Neuronal stem cell (in vitro differentiated cells): Measurements from ENCODE around the gene NR1I2.

Experiments
- DNase-seq: peaks from one replicate; pipeline ENCODE4 v3.0.0-alpha.2; 2013; ENCODE audit warnings: low spot score
- H2AFZ ChIP-seq: one replicate; pipeline ENCODE4 v1.6.1; 2013; ENCODE audit warnings: mild to moderate bottlenecking, low read length, inconsistent platforms
- H2AK5ac ChIP-seq: 2 replicates; pipeline ENCODE4 v1.6.1; 2013; ENCODE audit warnings: low read depth, mild to moderate bottlenecking, inconsistent platforms, low read length, moderate library complexity, mixed read lengths
- H2BK120ac ChIP-seq: 2 replicates; pipeline ENCODE4 v1.6.1; 2013; ENCODE audit warnings: low read depth, mild to moderate bottlenecking, inconsistent platforms, low read length, moderate library complexity, mixed read lengths
- H2BK12ac ChIP-seq: one replicate; pipeline ENCODE4 v1.6.1; 2013; ENCODE audit warnings: low read length, inconsistent platforms
- H2BK15ac ChIP-seq: 2 replicates; pipeline ENCODE4 v1.6.1; 2013; ENCODE audit warnings: mild to moderate bottlenecking, low read length, inconsistent platforms, mixed read lengths
- H2BK5ac ChIP-seq: one replicate; pipeline ENCODE4 v1.6.1; 2013; ENCODE audit warnings: inconsistent platforms, mild to moderate bottlenecking, low read length, moderate library complexity
- H3K14ac ChIP-seq: one replicate; pipeline ENCODE4 v1.6.1; 2013; ENCODE audit warnings: low read length, inconsistent platforms
- H3K18ac ChIP-seq: 2 replicates; pipeline ENCODE4 v1.6.1; 2013; ENCODE audit warnings: low read length, inconsistent platforms
- H3K23ac ChIP-seq: 2 replicates; pipeline ENCODE4 v1.6.1; 2013; ENCODE audit warnings: low read depth, mild to moderate bottlenecking, mixed read lengths, low read length, inconsistent platforms; ENCODE audit not compliant: poor library complexity
- H3K27ac ChIP-seq: replicated peaks from 3 replicates; pipeline ENCODE4 v1.5.1; 2013; ENCODE audit warnings: low read length, inconsistent platforms
- H3K27me3 ChIP-seq, 3 experiments: 2 replicates each; pipeline ENCODE4 v1.6.1; 2013; ENCODE audit warnings: low read length in 3 of 3, mild to moderate bottlenecking in 2 of 3, inconsistent platforms in 1 of 3, low read depth in 1 of 3, mixed read lengths in 1 of 3, moderate library complexity in 1 of 3; ENCODE audit not compliant: control insufficient read depth in 3 of 3, insufficient read depth in 3 of 3
- H3K36me3 ChIP-seq, 2 donors: replicated peaks in 1 of 2; 2 replicates each; pipeline ENCODE4 v1.6.1; 2013; ENCODE audit warnings: low read length in 2 of 2; ENCODE audit not compliant: control insufficient read depth in 2 of 2, insufficient read depth in 2 of 2
- H3K4ac ChIP-seq: 2 replicates; pipeline ENCODE4 v1.6.1; 2013; ENCODE audit warnings: inconsistent platforms, mild to moderate bottlenecking, low read length, moderate library complexity
- H3K4me1 ChIP-seq, 2 donors: 1 replicate in 1 of 2; 2 replicates in 1 of 2; pipeline ENCODE4 v1.6.1; 2013; ENCODE audit warnings: low read length in 2 of 2, low read depth in 1 of 2; ENCODE audit not compliant: control insufficient read depth in 2 of 2, insufficient read depth in 1 of 2
- H3K4me2 ChIP-seq: one replicate; pipeline ENCODE4 v1.6.1; 2013; ENCODE audit warnings: mild to moderate bottlenecking, low read length, inconsistent platforms; ENCODE audit not compliant: insufficient read depth, poor library complexity, severe bottlenecking
- H3K4me3 ChIP-seq, 2 donors: 2 replicates each; pipeline ENCODE4 v1.5.1; 2013; ENCODE audit warnings: low read length in 2 of 2, mild to moderate bottlenecking in 2 of 2, inconsistent platforms in 1 of 2, moderate library complexity in 1 of 2
- H3K79me1 ChIP-seq: one replicate; pipeline ENCODE4 v1.6.1; 2013; ENCODE audit warnings: low read depth, mild to moderate bottlenecking, inconsistent platforms, low read length, moderate library complexity
- H3K9ac ChIP-seq: one replicate; pipeline ENCODE4 v1.6.1; 2013; ENCODE audit warnings: mild to moderate bottlenecking, low read depth, low read length, inconsistent platforms; ENCODE audit not compliant: poor library complexity
- H3K9me3 ChIP-seq, 2 donors: replicated peaks in 1 of 2; 2 replicates each; pipeline versions ENCODE3 to v1.6.1; 2013; ENCODE audit warnings: low read length in 2 of 2, mild to moderate bottlenecking in 2 of 2, inconsistent platforms in 1 of 2, low read depth in 1 of 2, mixed read lengths in 1 of 2, moderate library complexity in 1 of 2; ENCODE audit not compliant: control insufficient read depth in 2 of 2, insufficient read depth in 1 of 2
- H4K8ac ChIP-seq: one replicate; pipeline ENCODE4 v1.6.1; 2013; ENCODE audit warnings: low read depth, mild to moderate bottlenecking, inconsistent platforms, low read length, moderate library complexity
- H4K91ac ChIP-seq: one replicate; pipeline ENCODE4 v1.6.1; 2013; ENCODE audit warnings: low read length, low read depth, mild to moderate bottlenecking, inconsistent platforms; ENCODE audit not compliant: poor library complexity
- WGBS, 2 donors: extraction: QIAGEN DNeasy Blood & Tissue Kit; methylation state at CpG; one replicate each; pipeline ENCODE4 v1.1.7; 2013; ENCODE audit warnings: missing lambda C conversion rate in 2 of 2, mixed read lengths in 1 of 2; ENCODE audit not compliant: insufficient read length in 2 of 2, insufficient replicate concordance in 1 of 2; ENCODE audit errors: extremely low coverage in 2 of 2; 5-methylcytosine and 5-hydroxymethylcytosine counted together

Gene NR1I2

DNA sequence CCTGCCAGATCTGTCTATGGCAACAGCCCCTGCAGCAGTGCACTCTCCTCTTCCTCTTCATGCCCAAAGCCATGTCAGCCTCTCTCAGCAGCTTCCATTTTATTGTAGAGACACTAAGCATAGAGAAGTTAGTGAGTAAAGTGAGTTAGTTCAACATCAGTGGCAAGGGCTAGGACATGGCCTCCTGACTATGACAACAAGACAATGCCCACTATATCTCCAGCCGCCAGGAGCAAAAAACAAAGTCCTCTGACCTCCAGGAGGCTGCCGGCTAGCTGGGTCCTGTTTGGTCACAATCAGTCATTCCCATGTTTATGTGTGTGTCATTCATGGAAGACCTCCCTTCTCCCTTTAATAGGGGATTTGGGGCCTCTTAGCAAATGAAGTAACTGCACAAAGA lies 14.9 kb downstream of the NR1I2 start:
- H3K4me3 ChIP-seq = no peak overlapping the region
- H2AFZ ChIP-seq = peak overlapping the region; percentile 46
- peaks cover 0 to 8% (median 0%) of the 10 kb centered on the region in 3 experiments for H3K27me3 ChIP-seq
- WGBS, 2 donors = no CpG with 5 or more reads among the region's 2 CpGs
- H2BK120ac ChIP-seq = no peak overlapping the region
- H2BK15ac ChIP-seq = peak overlapping the region; percentile 19
- no peak overlapping the region for H4K8ac ChIP-seq
- no peak overlapping the region for H3K4ac ChIP-seq
- DNase-seq = no peak
- H3K9ac ChIP-seq = no peak overlapping the region
- H3K14ac ChIP-seq = no peak overlapping the region
- H3K4me1 ChIP-seq = peaks cover 12 to 20% of the 10 kb centered on the region in 2 donors
- no peak overlapping the region for H4K91ac ChIP-seq
- H3K18ac ChIP-seq = no peak overlapping the region
- H3K27ac ChIP-seq = no peak overlapping the region
- no peak overlapping the region for H3K23ac ChIP-seq
- no peak overlapping the region for H3K4me2 ChIP-seq
- no peak overlapping the region for H2BK5ac ChIP-seq
- no peaks in the 10 kb centered on the region for H3K9me3 ChIP-seq
- no peaks in the 10 kb centered on the region for H3K79me1 ChIP-seq
- H2BK12ac ChIP-seq = no peak overlapping the region
- no peak overlapping the region for H2AK5ac ChIP-seq
- H3K36me3 ChIP-seq = no peaks in the 10 kb centered on the region

DNA sequence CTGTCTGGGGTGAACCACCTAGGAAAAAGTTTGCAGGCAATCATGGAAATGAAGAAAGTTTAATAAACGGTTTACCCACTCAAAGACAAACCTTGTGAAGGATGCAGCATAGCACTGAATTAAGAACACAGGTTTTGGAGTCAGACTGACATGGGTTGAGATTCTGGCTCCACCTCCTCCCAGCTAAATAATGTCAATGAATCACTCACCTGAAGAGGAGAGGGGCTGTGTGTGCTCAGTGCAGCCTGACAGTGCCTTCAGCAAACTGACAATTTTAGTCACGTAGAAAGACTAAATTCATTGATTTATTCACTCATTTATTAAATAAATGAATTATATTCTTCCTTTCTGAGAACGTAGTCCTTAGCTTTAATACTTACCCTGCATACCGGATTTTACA lies 18.9 kb downstream of the NR1I2 start:
- Histone ChIP-seq H3K4me3 (no peak overlapping the region), H3K4me2 (no peak overlapping the region), H2AK5ac (no peak overlapping the region), H3K18ac (no peak overlapping the region), H4K91ac (no peak overlapping the region), H2BK5ac (no peak overlapping the region), H2BK15ac (no peak overlapping the region), H3K14ac (no peak overlapping the region), H4K8ac (no peak overlapping the region), H2BK12ac (no peak overlapping the region), H2AFZ (no peak overlapping the region), H2BK120ac (no peak overlapping the region), H3K27ac (no peak overlapping the region), H3K23ac (no peak overlapping the region), H3K9ac (no peak overlapping the region), H3K9me3 (no peaks in the 10 kb centered on the region), H3K4me1 (peaks cover 2 to 10% of the 10 kb centered on the region in 2 donors), H3K79me1 (no peaks in the 10 kb centered on the region), H3K27me3 (peaks cover 0 to 8% (median 0%) of the 10 kb centered on the region in 3 experiments), H3K4ac (no peak overlapping the region), H3K36me3 (no peaks in the 10 kb centered on the region)
- no peak for DNase-seq
- WGBS, 2 donors = no CpG with 5 or more reads among the region's 4 CpGs

DNA sequence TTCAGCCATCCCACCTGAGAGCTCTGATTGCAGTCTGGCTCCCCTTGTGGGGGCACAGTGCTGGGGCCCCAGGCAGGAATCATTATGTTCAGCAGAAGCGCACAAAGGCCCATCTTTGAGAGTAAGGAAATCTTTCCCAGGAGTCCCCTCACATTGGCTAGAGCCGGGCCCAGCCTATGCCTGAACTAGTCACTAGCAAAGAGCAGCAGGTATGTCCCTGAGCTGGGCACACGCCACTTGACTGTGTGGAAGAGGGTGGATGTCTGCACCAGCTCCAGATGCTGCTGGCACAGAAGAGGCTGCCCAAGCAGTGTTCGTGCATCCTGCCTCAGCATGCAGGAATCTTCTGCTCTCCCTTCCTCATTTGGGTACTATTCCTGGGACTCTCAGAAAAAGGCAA lies 26.3 kb downstream of the NR1I2 start:
- no peak overlapping the region for H3K18ac ChIP-seq
- H3K4ac ChIP-seq = no peak overlapping the region
- peaks cover 0 to 33% (median 0%) of the 10 kb centered on the region in 3 experiments for H3K27me3 ChIP-seq
- H4K91ac ChIP-seq = no peak overlapping the region
- no peak overlapping the region for H3K4me2 ChIP-seq
- H3K4me1 ChIP-seq = no peaks in the 10 kb centered on the region
- no peak overlapping the region for H2AK5ac ChIP-seq
- H3K4me3 ChIP-seq = no peak overlapping the region
- no peak overlapping the region for H2BK120ac ChIP-seq
- no peaks in the 10 kb centered on the region for H3K79me1 ChIP-seq
- WGBS, 2 donors = no CpG with 5 or more reads among the region's 4 CpGs
- H3K23ac ChIP-seq = no peak overlapping the region
- no peak overlapping the region for H2BK15ac ChIP-seq
- no peak overlapping the region for H3K14ac ChIP-seq
- H3K27ac ChIP-seq = no peak overlapping the region
- H3K9ac ChIP-seq = no peak overlapping the region
- no peak for DNase-seq
- no peak overlapping the region for H4K8ac ChIP-seq
- H3K36me3 ChIP-seq = no peaks in the 10 kb centered on the region
- H2BK5ac ChIP-seq = no peak overlapping the region
- H2BK12ac ChIP-seq = no peak overlapping the region
- no peaks in the 10 kb centered on the region for H3K9me3 ChIP-seq
- H2AFZ ChIP-seq = no peak overlapping the region

DNA sequence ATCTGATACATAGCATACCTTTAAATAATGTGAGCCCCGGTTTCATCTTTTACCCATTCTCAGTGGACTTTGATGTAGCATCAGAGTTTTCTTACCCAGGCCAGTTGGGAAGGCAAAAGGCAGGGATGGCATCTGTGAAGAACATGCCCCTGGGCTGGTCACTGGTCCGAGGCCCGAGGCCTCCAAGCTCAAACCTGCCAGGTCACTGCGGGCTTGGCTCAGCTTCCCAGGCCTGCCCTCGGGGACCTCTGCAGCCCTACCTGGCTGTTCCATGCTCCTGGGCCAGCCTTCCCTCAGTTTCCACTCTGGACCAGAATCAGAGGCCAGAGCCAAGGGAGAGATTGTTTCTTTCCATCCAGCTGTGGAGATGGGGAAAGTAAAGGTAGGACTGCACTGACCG lies 26.9 kb downstream of the NR1I2 start:
- Histone ChIP-seq H3K9me3 (no peaks in the 10 kb centered on the region), H3K27ac (no peak overlapping the region), H2BK15ac (no peak overlapping the region), H4K8ac (no peak overlapping the region), H4K91ac (no peak overlapping the region), H2AFZ (no peak overlapping the region), H3K79me1 (no peaks in the 10 kb centered on the region), H3K14ac (no peak overlapping the region), H3K4ac (no peak overlapping the region), H2BK120ac (no peak overlapping the region), H3K18ac (peak overlapping the region; percentile 74), H2AK5ac (peak overlapping the region; percentile 56), H3K27me3 (peaks cover 0 to 33% (median 0%) of the 10 kb centered on the region in 3 experiments), H3K4me2 (no peak overlapping the region), H3K4me3 (no peak overlapping the region), H2BK12ac (no peak overlapping the region), H3K23ac (no peak overlapping the region), H3K4me1 (no peaks in the 10 kb centered on the region), H3K9ac (no peak overlapping the region), H3K36me3 (no peaks in the 10 kb centered on the region), H2BK5ac (no peak overlapping the region)
- no CpG with 5 or more reads among the region's 6 CpGs for WGBS, 2 donors
- DNase-seq = no peak
